ENCODE results near the gene AVP. TPM values are rescaled to one million over a fixed set of nuclear protein-coding genes. Genes with fewer than 3 reads are reported as not detected.

The AVP gene
- total RNA-seq, 2 experiments from 2014 or later, result not detected

DNA sequence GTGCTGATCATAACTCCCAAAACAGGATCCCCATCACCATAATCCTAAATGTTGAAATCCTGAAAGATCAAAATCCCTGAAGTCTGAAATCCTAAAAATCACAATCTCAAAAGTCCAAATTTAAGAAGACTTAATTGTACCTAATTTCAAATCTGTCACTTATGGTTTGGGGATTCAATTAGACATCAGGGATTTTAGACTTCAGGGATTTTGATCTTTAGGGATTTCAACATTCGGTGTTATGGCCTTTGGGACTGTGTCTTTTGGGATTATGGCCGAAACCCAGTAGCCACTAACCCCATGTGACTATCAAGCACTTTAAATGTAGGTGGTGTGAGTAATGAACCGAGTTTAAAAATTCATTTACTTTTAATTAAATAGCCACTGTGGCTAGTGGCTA is 21.7 kb upstream of the AVP start:
- CTCF ChIA-PET, result interaction anchor here (1.0 kb wide), 1 partner anchor 36 kb away, joined by 3 read pairs; no protein-coding TSS in a partner anchor
- POLR2A ChIA-PET, result no interaction called here

DNA sequence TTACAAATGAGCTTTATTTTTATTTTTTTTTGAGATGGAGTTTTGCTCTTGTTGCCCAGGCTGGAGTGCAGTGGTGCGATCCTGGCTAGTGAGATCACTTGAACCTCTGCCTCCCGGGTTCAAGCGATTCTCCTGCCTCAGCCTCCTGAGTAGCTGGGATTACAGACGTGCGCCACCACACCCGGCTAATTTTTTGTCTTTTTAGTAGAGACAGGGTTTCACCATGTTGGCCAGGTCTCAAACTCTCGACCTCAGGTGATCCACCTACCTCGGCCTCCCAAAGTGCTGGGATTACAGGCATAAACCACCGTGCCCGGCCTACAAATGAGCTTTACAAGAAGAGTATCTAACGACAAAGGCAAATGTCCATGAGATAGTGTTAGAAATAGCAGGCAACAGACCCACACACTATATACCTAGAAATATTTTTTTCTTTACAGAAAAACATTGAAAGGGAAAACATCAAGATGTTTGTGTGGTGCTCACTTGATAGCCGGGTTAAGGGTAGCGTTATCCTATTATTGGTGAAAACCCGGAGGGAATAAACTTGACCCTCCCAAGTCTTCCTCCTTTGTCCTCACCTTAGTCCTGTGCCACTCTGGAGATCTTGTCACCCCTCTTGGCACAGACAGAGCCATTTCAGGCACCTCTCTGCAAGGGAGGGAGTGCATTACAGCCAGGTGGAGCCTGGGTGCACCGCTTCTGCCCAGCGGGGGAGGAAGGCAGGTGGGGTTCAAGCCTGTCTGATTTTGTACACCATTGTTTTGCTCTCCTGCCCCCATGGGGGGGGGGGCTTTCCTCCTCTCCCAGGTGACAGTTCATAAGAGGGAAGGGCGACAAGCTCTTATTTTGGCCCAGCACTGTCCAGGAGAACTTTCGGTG is 21.0 kb upstream of the AVP start:
- H3K27ac Mint-ChIP-seq, result no peak overlapping the region
- CTCF ChIA-PET, result no interaction called here

More for the DNA sequence above, 21.7 kb upstream of the AVP start:
- H3K4me3 Mint-ChIP-seq, result no peak overlapping the region
- H3K27me3 Mint-ChIP-seq, result no peaks in the 10 kb centered on the region
- ATAC-seq (no peak), DNase-seq (no peak)
- TF ChIP-seq, protein P1, sequence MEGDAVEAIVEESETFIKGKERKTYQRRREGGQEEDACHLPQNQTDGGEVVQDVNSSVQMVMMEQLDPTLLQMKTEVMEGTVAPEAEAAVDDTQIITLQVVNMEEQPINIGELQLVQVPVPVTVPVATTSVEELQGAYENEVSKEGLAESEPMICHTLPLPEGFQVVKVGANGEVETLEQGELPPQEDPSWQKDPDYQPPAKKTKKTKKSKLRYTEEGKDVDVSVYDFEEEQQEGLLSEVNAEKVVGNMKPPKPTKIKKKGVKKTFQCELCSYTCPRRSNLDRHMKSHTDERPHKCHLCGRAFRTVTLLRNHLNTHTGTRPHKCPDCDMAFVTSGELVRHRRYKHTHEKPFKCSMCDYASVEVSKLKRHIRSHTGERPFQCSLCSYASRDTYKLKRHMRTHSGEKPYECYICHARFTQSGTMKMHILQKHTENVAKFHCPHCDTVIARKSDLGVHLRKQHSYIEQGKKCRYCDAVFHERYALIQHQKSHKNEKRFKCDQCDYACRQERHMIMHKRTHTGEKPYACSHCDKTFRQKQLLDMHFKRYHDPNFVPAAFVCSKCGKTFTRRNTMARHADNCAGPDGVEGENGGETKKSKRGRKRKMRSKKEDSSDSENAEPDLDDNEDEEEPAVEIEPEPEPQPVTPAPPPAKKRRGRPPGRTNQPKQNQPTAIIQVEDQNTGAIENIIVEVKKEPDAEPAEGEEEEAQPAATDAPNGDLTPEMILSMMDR (IDR thresholded peaks at IDR 0.05), result no peak
- peaks cover 16% of the 10 kb centered on the region for H3K4me1 Mint-ChIP-seq (ENCODE audit: low read depth)
- H3K9me3 Mint-ChIP-seq, result no peaks in the 10 kb centered on the region
- H3K27ac Mint-ChIP-seq, result no peak overlapping the region
- intact Hi-C loops (cut with micrococcal nuclease), result no loop called here
- H3K36me3 Mint-ChIP-seq (ENCODE audit: low read depth), result peaks cover under 1% of the 10 kb centered on the region

DNA sequence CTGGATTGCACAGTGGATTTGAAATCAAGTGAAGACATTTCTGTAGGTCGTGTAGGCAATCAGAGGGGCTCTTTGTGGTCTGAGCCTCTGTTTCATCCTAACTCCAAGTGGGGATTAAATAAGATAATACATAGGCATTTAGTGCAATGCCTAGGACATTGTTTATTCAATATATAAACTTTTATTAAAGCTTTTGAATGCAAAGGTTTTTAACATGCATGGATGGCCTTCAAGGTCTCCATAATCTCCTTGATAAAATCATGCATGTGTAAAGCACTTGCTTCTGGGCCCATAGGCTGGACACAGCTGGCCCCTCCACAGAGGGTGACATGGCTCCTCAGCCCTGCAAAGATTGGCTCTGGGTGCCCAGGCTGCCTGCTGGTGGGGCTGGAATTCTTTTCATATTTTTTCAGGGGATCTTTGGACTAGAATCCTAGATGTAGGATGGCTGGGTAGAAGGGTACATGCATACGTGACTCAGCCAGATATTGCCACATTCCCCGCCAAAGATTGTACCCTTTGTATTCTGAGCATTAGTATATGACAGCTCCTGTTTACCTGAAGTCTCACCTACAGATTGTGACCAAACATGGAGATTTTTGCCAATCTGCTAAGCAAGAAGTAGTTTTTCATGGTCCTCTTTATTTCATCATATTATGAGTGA is 19.0 kb upstream of the AVP start:
- H3K4me1 Mint-ChIP-seq (ENCODE audit: low read depth), result peaks cover 16% of the 10 kb centered on the region
- DNase-seq (no peak), ATAC-seq (no peak)
- H3K27me3 Mint-ChIP-seq, result no peaks in the 10 kb centered on the region
- H3K9me3 Mint-ChIP-seq, result no peaks in the 10 kb centered on the region
- intact Hi-C loops (cut with micrococcal nuclease), result no loop called here
- CTCF ChIA-PET, result interaction anchor here (0.7 to 3.3 kb wide), 4 partner anchors 12 to 114 kb away, joined by 3 to 16 read pairs (median 4); no protein-coding TSS in a partner anchor
- no peaks in the 10 kb centered on the region for H3K36me3 Mint-ChIP-seq (ENCODE audit: low read depth)
- no peak overlapping the region for H3K4me3 Mint-ChIP-seq
- H3K27ac Mint-ChIP-seq, result no peak overlapping the region
- POLR2A ChIA-PET, result no interaction called here
- TF ChIP-seq, protein P1 (IDR thresholded peaks at IDR 0.05), result no peak

More for the DNA sequence above, 21.0 kb upstream of the AVP start:
- TF ChIP-seq, protein P1 (IDR thresholded peaks at IDR 0.05), result no peak
- no peaks in the 10 kb centered on the region for H3K27me3 Mint-ChIP-seq
- intact Hi-C loops (cut with micrococcal nuclease), result no loop called here
- peaks cover 16% of the 10 kb centered on the region for H3K4me1 Mint-ChIP-seq (ENCODE audit: low read depth)
- H3K36me3 Mint-ChIP-seq (ENCODE audit: low read depth), result no peaks in the 10 kb centered on the region
- H3K4me3 Mint-ChIP-seq, result no peak overlapping the region
- POLR2A ChIA-PET, result interaction anchor here (1.0 kb wide), 1 partner anchor 132 kb away, joined by 3 read pairs; no protein-coding TSS in a partner anchor
- no peaks in the 10 kb centered on the region for H3K9me3 Mint-ChIP-seq
- ATAC-seq, result no peak
- DNase-seq, result no peak

DNA sequence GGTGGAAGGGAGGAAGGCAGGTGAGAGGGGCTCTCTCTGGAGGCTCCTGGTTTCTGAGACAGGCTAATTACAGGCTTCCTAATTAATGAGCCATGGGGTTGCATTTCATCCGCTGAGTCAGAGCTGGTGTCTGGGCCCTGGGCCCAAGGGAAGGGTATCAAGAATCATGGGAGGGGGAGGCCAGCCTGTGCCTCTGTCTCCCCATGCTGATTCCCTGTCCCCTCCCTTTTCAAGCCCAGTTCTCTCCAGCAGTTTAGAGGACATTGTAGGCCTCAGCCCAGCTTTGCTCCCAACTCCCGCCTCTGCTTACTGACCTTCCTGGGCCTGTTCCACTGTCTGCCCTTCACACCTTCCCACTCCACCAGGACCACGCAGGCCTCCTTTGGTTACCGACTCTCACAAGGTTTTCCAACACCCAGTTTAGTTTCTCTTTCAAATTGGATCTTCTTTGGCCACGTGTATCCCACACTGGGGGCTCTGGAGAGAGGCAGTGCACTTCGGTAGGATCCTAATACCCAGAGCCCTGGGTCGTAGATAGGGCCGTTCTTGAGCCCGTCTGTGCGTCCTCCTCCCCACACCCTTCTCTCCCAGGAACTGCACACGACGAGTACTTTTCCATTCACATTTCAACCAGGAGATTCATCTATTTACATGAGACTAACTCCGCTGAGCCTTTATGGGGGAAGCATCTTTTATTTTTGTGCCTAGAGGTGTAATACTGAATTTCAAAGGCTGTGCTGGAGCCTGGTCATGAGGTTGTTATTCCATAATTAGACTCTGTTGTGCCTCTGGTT is 18.2 kb upstream of the AVP start:
- no peaks in the 10 kb centered on the region for H3K9me3 Mint-ChIP-seq
- no peak overlapping the region for H3K27ac Mint-ChIP-seq
- no peaks in the 10 kb centered on the region for H3K27me3 Mint-ChIP-seq
- TF ChIP-seq, protein P1 (IDR thresholded peaks at IDR 0.05), result no peak
- DNase-seq (no peak), ATAC-seq (no peak)
- CTCF ChIA-PET, result interaction anchor here (1.4 to 3.3 kb wide), 4 partner anchors 11 to 49 kb away, joined by 5 to 16 read pairs (median 7); no protein-coding TSS in a partner anchor
- POLR2A ChIA-PET, result interaction anchor here (1.4 to 1.8 kb wide), 3 partner anchors 9 to 263 kb away, joined by 3 to 13 read pairs (median 4); partner anchors contain the start of genes FASTKD5 and UBOX5
- H3K36me3 Mint-ChIP-seq (ENCODE audit: low read depth), result no peaks in the 10 kb centered on the region
- H3K4me3 Mint-ChIP-seq, result no peak overlapping the region
- intact Hi-C loops (cut with micrococcal nuclease), result no loop called here
- peaks cover 16% of the 10 kb centered on the region for H3K4me1 Mint-ChIP-seq (ENCODE audit: low read depth)
